Transverse colon (tissue), 4 donors: ENCODE measurements around the gene RSAD1. TPM values are rescaled to one million over a fixed set of nuclear protein-coding genes. Genes with fewer than 3 reads are reported as not detected.

Experiments
- DNase-seq: peaks from one replicate; pipeline ENCODE4 v3.0.0-alpha.2; 2019
- H3K27ac ChIP-seq, 4 donors: fragments of 200-600 bp; sonication (generic); 2 replicates each; pipeline ENCODE4 v1.5.1; 2016 to 2018; ENCODE audit warnings: inconsistent platforms in 4 of 4
- H3K27me3 ChIP-seq: fragments of 200-600 bp; sonication (generic); 2 replicates; pipeline ENCODE4 v1.5.1; 2017; ENCODE audit warnings: inconsistent platforms
- H3K36me3 ChIP-seq, 4 donors: fragments of 200-600 bp; sonication (generic); 2 replicates each; pipeline ENCODE4 v1.5.1; 2017 to 2019; ENCODE audit warnings: inconsistent platforms in 4 of 4
- H3K4me1 ChIP-seq, 4 donors: fragments of 200-600 bp; sonication (generic); 2 replicates each; pipeline ENCODE4 v1.5.1; 2017 to 2020; ENCODE audit warnings: inconsistent platforms in 4 of 4
- H3K4me3 ChIP-seq, 4 donors: fragments of 200-600 bp; sonication (generic); 1 replicate in 1 of 4; 2 replicates in 3 of 4; pipeline versions ENCODE4 v1.5.1 to v1.6.1; 2017 to 2019; ENCODE audit warnings: inconsistent platforms in 4 of 4
- H3K9me3 ChIP-seq, 2 donors: fragments of 200-600 bp; sonication (generic); 2 replicates each; pipeline ENCODE4 v1.5.1; 2017 to 2019; ENCODE audit warnings: inconsistent platforms in 2 of 2
- EP300 ChIP-seq: sonication (generic); formaldehyde crosslinking; IDR thresholded peaks from one replicate; pipeline ENCODE4 v1.6.1; 2017; ENCODE audit warnings: antibody characterized with exemption, low read depth
- POLR2A ChIP-seq: fragments of 450-650 bp; IDR thresholded peaks from one replicate; pipeline ENCODE4 v1.6.1; 2016; ENCODE audit warnings: antibody characterized with exemption, mild to moderate bottlenecking, moderate library complexity
- POLR2AphosphoS5 ChIP-seq, 3 donors: sonication (generic); formaldehyde crosslinking; IDR thresholded peaks; one replicate each; pipeline ENCODE4 v1.6.1; 2016; ENCODE audit warnings: antibody characterized with exemption in 3 of 3
- WGBS, 2 donors: methylation state at CpG; one replicate each; pipeline ENCODE4 v1.1.5; 2018; ENCODE audit warnings: low coverage in 1 of 2; 5-methylcytosine and 5-hydroxymethylcytosine counted together
- in situ Hi-C, 4 donors: fragments of 200-750 bp; cut with MboI; loops; one replicate each; pipeline versions ENCODE4 v1.15.0 to v1.15.1; 2017; ENCODE audit warnings: low sequenced_read_pairs in 3 of 4, low pct_ligation_motif_present in 1 of 4, low pct_unique_long_range_greater_than_20kb in 1 of 4
- intact Hi-C: fragments of 100-400 bp; cut with DNase I; formaldehyde crosslinking; loops from one replicate; pipeline ENCODE4 v1.15.1; 2023; ENCODE audit warnings: low total_unique reads
- total RNA-seq, 4 donors: library from RNA; depleted of rRNA; stranded (reverse); fragments of >200 nt; gene quantifications; one replicate each; pipeline ENCODE4 v1.1.0, GENCODE V29; 2016
- TF ChIP-seq, protein P1 (sequence below), 5 experiments: fragments of 200-600 bp in 3 of 5; fragments of 450-650 bp in 2 of 5; sonication (generic) in 3 of 5; IDR thresholded peaks; 1 replicate in 2 of 5; 2 replicates in 3 of 5; pipeline ENCODE4 v1.5.1; 2016 to 2017; ENCODE audit warnings: antibody characterized with exemption in 5 of 5, inconsistent platforms in 3 of 5, mild to moderate bottlenecking in 2 of 5, moderate library complexity in 1 of 5

Gene RSAD1
- total RNA-seq, 4 donors from 2014 or later, result 19.1 to 35.6 (median 28.2) TPM

DNA sequence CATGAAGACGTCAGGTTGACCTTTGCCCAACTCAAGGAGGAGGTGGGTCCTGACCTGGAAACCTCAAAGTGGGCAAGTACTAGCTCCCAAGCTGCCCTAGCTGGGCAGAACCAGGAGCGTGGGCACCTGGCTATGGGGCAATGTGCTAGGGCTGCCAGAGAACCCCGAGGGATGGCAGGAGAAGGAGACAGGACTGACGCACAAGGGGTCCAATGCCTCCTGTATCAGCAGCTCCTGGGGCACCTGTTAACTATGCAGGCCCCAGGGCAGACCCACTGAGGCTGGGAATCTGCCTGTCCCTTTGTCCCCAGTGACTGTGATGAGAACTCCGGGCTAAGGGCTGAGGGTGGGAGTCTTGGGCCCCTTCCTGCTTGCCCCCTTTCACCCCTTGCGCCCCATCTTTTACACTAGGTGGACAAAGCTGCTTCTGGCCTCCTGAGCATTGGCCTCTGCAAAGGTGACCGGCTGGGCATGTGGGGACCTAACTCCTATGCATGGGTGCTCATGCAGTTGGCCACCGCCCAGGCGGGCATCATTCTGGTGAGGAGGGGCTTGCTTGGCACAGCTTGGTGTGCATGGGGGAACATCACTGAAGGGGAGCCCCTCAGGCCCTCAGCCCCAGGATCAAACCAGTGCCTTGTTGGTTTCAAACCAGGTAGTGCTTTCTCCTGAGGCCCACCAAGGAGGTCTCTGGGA, 17.7 kb upstream of the RSAD1 start:
- Histone ChIP-seq H3K4me3 (no peak overlapping the region), H3K27ac (no peak overlapping the region), H3K36me3 (no peaks in the 10 kb centered on the region), H3K9me3 (no peaks in the 10 kb centered on the region), H3K27me3 (no peaks in the 10 kb centered on the region), H3K4me1 (peaks cover 0 to 37% (median 7%) of the 10 kb centered on the region in 4 donors)
- WGBS, 2 donors, result 90 to 100% methylated on average over 1 to 8 of the region's 9 CpGs
- in situ Hi-C loops, result no loop called here
- TF ChIP-seq POLR2A, result no peak
- no peak for TF ChIP-seq POLR2AphosphoS5 (IDR thresholded peaks at IDR 0.05)
- no peak for TF ChIP-seq EP300
- TF ChIP-seq, protein P1, sequence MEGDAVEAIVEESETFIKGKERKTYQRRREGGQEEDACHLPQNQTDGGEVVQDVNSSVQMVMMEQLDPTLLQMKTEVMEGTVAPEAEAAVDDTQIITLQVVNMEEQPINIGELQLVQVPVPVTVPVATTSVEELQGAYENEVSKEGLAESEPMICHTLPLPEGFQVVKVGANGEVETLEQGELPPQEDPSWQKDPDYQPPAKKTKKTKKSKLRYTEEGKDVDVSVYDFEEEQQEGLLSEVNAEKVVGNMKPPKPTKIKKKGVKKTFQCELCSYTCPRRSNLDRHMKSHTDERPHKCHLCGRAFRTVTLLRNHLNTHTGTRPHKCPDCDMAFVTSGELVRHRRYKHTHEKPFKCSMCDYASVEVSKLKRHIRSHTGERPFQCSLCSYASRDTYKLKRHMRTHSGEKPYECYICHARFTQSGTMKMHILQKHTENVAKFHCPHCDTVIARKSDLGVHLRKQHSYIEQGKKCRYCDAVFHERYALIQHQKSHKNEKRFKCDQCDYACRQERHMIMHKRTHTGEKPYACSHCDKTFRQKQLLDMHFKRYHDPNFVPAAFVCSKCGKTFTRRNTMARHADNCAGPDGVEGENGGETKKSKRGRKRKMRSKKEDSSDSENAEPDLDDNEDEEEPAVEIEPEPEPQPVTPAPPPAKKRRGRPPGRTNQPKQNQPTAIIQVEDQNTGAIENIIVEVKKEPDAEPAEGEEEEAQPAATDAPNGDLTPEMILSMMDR (IDR thresholded peaks at IDR 0.05), result no peak
- intact Hi-C loops, result no loop called here
- DNase-seq, result no peak

DNA sequence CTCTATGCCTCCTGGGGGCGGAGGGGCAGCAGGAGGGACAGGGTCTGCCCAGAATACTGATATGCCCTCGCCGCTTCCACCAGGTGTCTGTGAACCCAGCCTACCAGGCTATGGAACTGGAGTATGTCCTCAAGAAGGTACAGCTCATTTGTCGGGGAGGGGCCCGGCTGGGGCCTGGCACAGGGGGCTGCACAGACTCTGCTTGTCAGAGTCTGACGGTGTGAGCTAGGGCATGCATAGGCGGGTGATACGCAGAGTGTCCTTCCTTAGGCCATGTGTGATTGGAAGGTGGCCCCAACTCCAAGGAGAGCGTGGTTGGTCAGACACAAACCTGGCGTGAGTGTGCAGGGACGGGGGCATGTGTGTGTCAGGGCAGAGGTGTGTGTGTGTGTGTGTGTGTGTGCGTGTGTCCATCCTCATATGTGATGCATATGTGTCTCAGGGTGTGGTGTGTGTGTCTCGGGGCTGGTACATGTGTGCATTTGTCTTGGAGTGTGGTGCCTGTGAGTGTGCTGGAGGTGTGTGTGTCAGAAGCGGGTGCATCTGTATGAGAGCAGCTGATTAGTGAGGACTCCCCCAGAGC, 17.0 kb upstream of the RSAD1 start:
- Histone ChIP-seq H3K9me3 (no peaks in the 10 kb centered on the region), H3K36me3 (no peaks in the 10 kb centered on the region), H3K27ac (no peak overlapping the region), H3K27me3 (no peaks in the 10 kb centered on the region), H3K4me3 (no peak overlapping the region), H3K4me1 (peaks cover 3 to 34% (median 9%) of the 10 kb centered on the region in 4 donors)
- TF ChIP-seq, protein P1 (IDR thresholded peaks at IDR 0.05), result no peak
- TF ChIP-seq POLR2AphosphoS5 (IDR thresholded peaks at IDR 0.05) (no peak), EP300 (no peak), POLR2A (no peak)
- in situ Hi-C loops (no loop called here), intact Hi-C loops (no loop called here)
- WGBS, 2 donors, result 96% methylated on average over 14 of the region's 14 CpGs; no CpG with 5 or more reads in 1 of the 2 donors
- no peak for DNase-seq

DNA sequence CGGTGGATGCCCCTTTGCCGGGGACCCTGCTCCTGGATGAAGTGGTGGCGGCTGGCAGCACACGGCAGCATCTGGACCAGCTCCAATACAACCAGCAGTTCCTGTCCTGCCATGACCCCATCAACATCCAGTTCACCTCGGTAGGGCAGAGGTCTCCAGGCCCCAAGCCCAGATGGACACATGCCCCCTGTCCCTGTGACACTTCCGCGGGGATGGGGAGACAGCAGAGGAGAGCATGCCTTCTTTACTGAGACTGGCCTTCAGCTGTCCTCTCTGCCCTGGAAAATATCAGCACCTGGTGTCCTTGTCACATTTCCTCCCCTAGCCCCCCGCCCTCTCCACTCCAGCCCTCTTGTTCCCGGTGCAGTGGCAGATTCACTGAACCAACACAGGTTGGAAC, 16.2 kb upstream of the RSAD1 start:
- no peaks in the 10 kb centered on the region for H3K27me3 ChIP-seq
- WGBS, 2 donors, result 87% methylated on average over 9 of the region's 9 CpGs; no CpG with 5 or more reads in 1 of the 2 donors
- no peak for DNase-seq
- intact Hi-C loops (no loop called here), in situ Hi-C loops (no loop called here)
- no peak for TF ChIP-seq POLR2A
- TF ChIP-seq, protein P1 (IDR thresholded peaks at IDR 0.05), result no peak
- H3K4me3 ChIP-seq, result no peak overlapping the region
- peaks cover 7 to 34% (median 15%) of the 10 kb centered on the region in 4 donors for H3K4me1 ChIP-seq
- no peak overlapping the region for H3K27ac ChIP-seq
- H3K9me3 ChIP-seq, result no peaks in the 10 kb centered on the region
- no peaks in the 10 kb centered on the region for H3K36me3 ChIP-seq

DNA sequence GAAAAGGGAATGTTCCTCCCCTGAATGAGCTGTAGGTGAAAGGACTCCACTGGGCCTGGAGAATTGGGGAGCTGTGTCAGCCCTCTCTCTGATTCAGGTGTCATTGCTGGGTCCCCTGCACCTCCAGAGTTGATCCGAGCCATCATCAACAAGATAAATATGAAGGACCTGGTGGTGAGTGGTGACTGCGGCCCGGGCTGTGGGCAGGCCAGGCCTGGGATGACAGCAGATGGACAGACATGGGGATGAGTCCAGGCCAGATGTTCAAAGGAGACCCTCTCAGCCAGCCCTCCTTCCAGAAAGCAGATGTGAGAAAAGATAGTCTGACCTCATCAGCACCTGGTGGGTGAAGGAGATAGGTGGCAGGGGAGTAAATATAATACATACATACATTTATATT, 14.5 kb upstream of the RSAD1 start:
- Histone ChIP-seq H3K4me3 (no peak overlapping the region), H3K27ac (peak overlapping the region in 1 of 4 donors; percentile 83), H3K27me3 (peaks cover 15% of the 10 kb centered on the region), H3K4me1 (peaks cover 16 to 35% (median 27%) of the 10 kb centered on the region in 4 donors), H3K9me3 (no peaks in the 10 kb centered on the region), H3K36me3 (no peaks in the 10 kb centered on the region)
- WGBS, 2 donors, result 85 to 100% methylated on average over 2 to 3 of the region's 3 CpGs
- no peak for TF ChIP-seq POLR2AphosphoS5 (IDR thresholded peaks at IDR 0.05)
- TF ChIP-seq POLR2A, result no peak
- TF ChIP-seq, protein P1 (IDR thresholded peaks at IDR 0.05), result no peak
- no peak for TF ChIP-seq EP300
- intact Hi-C loops (no loop called here), in situ Hi-C loops (no loop called here)
- DNase-seq, result no peak
